Fibroblast of skin of right quadriceps (primary cell): Measurements from ENCODE around the gene OLFM2.

ENCODE experiments used
- DNase-seq: peaks from one replicate; pipeline ENCODE4 v3.0.0-alpha.2; 2013

Gene OLFM2

DNA sequence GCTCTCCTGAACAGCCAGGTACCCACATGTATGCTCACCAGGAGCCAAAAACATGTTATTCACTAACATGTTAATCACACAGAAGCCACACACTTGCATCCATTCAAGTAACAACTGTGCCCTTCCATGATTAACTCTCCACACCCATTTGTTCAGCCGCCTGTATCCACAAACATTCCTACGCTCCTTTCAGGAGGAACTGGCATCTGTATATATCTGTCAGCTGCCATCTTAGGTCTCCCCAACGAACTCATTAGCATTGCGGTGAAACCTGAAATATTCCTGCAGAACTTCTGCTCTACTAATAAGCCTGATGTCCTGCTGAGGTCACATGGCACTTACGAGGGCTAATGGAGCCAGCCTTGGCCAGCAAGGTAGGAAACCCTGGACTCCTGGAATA lies 33.0 kb downstream of the OLFM2 start:
- no peak for DNase-seq

DNA sequence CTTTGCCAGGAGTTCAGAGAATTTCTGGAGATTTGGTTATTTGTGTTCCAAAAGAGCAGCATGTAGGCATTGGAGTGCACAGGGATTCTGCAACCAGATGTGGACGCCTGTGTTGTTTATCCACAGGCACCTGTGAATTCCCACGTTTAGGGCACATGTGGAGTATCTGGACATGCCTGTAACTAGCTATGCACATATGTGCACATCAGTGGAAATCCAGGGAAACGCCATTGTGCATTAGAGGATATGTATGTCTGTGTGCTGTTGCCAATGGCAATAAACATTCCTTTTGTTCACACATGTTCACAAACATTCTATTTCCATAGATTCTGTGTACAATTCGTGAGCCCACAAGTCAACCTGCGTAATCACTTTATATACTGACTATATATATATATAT lies 34.7 kb downstream of the OLFM2 start:
- no peak for DNase-seq

DNA sequence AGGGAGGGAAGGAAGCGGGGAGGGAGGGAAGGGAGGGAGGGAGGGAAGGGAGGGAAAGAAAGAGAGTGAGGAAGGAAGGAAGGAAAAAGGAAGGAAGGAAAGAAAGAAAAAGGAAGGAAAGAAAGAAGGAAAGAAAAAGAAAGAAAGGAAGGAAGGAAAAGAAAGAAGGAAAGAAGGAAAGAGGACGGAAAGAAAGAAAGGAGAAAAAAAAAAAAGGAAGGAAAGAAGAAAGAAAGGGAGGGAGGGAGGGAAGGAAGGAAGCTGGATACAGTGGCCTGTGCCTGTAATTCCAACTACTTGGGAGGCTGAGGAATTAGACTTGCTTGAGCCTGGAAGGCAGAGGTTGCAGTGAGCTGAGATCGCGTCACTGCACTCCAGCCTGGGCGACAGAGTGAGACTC lies 35.3 kb downstream of the OLFM2 start:
- no peak for DNase-seq

DNA sequence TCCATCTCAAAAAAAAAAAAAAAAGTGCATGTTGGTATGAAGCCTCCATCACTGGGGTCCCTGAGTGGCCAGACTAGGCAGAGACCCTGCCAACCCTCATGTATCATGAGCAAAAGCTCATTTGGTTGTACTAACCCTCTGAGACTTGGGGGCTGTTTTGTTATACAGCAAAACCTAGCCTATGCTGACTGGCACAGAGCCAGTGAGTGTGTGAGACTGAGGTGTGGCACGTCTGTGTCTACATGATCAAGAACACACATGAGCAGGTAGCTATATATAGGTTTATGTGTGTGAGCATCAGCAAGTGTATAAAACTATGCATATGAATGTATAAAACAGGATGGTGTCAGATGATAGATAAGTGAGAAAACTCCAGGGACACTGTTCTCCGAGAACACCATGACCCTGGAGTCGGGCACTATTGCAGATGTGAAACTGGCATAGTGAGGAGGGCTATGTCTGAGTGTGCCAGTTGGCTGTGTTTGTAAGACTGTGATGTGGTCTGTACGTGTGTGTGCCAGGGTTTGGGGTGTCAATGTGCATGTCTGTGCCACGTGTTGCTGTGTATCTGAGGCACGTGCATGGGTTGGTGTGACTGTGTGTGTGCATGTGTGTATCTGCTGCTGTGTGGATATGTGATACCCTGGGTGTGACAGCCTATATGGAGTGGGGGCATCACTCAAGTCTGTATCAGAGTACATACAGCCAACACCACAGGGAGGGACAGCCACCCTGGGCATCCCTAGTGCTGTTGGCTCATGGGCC lies 44.5 kb downstream of the OLFM2 start:
- no peak for DNase-seq

DNA sequence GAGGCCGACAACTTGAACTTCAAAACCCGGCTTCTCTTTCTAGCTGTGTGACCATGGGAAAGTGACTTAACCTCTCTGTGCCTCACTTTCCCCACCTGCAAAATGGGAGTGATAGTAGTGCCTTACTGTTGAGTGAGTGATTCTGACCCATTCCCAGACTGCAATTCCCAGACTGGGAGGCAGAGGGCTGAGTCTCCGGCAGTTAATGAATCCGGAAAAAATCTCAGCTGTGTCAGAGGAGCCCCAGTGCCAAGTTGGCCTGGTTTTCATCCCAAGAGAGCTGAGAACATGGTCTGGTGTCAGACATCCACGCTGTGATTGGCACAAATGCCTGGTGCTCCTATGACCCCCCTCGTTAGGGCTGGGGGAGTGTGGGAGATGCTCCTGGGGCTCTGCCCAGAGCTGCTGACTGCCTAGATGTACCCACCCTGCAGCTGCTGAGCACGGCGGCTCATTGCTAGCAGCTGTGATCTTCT lies 51.2 kb downstream of the OLFM2 start:
- peak; percentile 59 for DNase-seq

DNA sequence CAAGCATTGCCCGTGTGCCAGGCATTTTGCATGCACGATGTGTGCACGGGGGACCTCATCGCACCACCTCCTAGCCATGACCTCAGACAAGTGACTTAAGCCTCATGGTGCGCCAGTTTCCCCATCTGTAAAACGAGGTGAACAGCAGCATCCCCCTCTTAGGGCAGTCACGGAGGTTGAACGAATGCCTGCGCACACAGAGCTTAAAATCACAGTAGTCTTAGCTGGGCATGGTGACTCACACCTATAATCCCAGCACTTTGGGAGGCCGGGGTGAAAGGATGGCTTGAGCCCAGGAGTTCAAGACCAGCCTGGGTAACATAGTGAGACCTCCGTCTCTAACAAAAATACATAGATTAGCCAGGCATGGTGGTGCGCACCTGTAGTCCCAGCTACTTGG lies 52.6 kb downstream of the OLFM2 start:
- DNase-seq: peak; percentile 12

DNA sequence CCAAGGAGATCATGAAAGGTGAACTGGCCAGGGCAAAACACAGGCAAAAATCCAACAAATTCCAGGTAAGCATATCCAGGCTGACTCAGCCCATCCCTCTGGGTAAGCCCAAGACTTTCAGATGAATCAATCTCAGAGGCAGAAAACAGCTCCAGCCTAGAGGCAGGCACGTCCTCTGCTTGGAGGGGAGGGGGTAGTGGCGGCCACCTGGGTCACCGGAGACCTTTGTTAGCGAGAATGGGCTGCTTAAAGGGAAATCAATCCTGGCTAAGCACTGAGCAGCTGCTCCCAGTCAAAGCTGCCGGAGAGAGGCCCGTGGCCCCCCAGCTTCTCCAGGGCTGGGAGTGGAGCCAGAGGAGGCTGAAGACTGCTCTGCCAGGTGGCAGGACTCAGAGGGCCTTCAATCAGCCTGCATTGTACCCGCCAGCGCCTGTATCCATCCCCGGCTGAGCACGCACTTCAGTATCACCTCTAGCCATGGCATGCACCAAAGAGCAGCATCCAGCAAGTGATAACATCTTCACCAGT lies 53.0 kb downstream of the OLFM2 start:
- DNase-seq: peak; percentile 25

DNA sequence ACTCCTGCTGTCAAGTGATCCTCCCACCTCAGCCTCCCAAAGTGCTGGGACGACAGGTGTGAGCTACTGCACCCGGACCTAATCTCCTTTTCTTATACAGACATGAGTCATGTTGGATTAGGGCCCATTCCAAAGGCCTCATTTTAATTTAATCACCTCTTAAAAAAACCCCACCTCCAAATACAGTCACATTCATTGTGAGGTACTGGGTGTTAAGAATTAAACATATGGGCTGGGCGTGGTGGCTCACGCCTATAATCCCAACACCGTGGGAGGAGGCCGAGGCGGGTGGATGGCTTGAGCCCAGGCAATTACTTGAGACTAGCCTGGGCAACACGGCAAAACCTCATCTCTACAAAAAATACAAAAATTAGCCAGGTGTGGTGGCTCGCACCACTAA lies 54.6 kb downstream of the OLFM2 start:
- DNase-seq: no peak

DNA sequence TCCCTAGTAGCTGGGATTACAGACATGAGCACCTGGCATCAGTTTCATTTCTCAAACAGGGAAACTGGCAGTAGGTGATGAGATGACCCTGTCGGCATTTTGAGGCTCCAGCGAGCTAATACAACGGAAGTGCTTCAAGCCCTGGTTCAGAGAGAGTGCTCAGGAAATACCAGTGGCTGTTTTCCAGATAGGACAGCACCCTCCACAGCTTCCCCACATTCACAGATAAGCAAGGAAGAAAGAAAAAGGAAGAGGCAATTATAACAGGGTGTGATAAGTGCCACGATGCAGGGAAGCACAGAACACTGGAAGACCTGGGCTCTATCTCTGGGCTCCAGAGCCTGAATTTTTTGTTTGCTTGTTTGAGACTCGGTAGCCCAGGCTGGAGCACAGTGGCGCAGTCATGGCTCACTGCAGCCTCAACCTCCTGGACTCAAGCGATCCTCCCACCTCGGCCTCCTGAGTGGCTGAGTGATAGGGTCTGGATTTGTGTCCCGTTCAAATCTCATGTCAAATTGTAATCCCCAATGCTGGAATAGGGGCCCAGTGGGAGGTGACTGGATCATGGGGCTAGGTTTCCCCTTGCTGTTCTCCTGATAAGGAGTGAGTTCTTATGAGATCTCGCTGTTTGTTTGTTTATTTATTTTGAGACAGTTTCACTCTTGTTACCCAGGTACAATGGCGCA lies 57.7 kb downstream of the OLFM2 start:
- peak; percentile 14 for DNase-seq

DNA sequence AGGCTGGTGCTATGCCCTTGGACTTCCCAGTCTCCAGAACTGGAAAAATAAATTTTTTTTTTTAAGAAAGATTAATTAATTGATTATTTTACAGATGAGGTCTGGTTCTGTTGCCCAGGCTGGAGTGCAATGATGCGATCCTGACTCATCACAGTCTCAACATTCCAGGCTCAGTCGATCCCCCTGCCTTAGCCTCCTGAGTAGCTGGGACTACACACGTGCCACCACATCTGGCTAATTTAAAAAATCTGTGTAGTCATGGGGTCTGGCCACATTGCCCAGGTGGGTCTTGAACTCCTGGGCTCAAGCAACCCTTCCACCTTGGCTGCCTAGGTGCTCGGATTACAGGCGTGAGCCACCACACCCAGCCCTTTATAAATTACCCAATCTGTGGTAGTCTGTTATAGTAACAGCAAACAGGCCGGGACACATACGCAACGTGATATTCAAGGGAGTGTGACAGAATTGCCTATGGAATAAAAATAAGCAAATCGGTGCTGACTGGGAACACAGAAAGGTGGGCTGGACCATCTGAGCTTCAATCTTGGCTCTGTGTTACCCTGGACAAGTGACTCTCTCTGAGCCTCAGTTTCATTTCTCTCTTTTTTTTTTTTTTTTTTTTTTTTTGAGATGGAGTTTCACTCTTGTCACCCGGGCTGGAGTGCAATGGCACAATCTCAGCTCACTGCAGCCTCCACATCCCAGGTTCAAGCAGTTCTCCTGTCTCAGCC lies 58.4 kb downstream of the OLFM2 start:
- peak; percentile 79 for DNase-seq

DNA sequence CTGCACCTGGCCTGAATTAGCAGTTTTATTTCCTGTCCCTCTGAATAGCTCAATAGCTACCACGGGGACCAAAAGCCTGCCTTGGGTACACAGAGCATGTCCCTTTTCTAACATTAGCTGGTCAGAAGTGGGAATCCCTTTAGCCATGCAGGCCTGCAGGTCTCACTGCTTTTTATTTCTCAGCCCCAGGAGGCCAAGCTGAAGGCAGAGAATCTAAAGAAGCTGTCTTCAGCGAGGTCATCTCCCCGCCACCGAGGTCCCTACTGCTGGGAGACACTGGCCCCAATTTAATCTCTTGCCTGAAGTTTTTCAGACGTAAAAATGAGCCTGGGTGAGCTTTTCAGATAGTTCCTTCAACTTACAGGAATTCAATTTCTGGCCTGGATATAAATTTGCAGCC lies 60.5 kb downstream of the OLFM2 start:
- no peak for DNase-seq

DNA sequence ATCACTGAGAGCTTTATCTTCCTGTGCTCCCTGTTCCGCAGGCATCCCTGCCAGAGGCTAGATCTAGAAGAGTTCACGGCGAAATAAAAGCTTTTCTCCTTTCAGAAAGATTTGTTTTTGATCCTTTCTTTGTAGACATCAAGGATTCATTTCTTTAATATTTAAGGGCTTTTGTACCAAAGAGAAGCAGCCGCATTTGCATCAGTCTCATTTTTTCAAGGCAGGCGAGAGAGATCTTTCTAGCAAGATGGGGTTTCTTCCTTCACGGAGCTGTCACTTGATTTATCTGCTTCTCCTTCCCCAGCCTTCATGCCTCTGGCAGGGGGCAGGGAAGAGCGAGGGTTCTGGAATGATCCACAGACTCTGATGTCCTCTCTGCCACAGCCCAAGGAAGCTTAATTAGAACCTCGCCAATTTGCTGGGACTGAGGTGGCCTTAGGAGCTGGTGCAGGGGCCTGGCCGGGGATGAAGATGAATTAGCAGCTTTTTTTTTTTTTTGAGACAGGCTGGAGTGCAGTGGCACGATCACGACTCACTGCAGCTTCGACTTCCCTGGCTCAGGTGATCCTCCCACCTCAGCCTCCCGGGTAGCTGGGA lies 61.2 kb downstream of the OLFM2 start:
- DNase-seq: no peak

DNA sequence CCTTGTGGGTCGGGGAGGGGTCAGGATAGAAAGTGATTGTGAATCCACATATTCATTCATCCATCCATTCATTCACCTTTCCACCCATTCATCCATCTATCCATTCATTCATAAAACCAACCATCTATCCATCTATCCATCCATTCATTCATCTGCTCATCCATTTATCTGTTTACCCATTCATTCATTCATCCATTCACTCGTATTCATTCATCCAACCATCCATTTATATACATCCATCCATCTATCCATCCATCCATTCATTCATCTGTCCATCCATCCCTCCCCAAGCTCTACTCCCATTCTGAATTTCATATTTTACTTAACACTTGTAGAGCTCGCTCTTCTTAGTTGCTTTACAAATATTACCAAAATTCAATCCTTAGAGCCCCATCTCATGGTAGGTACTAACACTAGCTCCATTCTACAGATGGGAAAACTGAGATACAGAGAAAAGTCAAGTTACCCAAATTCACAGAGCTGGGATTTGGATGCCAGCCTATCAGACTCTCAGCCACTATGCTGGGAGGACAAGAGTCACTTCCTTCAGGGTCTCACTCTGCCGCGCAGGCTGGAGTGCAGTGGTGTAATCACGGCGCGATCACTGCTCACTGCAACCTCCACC lies 63.6 kb downstream of the OLFM2 start:
- no peak for DNase-seq

DNA sequence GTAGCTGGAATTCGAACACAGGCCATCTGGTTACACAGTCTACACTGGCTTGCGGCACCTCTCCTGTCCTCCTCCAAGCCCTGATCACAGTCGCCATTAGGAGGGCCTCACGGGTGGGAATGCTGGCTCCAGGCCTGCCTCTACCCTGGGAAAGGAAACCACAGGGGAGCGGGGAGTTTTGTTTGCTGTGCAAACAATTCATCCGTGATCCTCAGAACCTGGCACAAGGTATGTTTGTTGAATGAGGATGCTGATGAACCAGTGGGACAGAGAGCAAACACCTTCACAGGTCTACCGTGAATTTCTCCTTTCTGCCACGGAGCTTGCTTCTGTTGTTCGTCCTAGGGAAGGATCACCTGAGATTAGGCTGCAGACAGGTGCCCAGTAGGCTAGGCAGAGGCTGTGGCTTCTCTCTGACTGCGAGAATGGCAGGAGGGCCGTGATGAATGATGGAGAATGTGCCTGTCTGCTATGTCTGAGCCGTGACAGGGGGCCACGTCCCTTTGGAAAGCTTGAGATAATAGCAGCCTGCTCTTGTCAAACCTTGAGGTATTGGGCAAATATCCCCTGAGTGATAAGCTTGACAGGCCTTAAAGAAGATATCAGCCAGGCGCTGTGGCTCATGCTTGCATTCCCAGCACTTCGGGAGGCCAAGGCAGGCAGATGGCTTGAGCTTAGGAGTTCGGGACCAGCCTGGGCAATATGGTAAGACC lies 64.5 kb downstream of the OLFM2 start:
- DNase-seq: no peak

DNA sequence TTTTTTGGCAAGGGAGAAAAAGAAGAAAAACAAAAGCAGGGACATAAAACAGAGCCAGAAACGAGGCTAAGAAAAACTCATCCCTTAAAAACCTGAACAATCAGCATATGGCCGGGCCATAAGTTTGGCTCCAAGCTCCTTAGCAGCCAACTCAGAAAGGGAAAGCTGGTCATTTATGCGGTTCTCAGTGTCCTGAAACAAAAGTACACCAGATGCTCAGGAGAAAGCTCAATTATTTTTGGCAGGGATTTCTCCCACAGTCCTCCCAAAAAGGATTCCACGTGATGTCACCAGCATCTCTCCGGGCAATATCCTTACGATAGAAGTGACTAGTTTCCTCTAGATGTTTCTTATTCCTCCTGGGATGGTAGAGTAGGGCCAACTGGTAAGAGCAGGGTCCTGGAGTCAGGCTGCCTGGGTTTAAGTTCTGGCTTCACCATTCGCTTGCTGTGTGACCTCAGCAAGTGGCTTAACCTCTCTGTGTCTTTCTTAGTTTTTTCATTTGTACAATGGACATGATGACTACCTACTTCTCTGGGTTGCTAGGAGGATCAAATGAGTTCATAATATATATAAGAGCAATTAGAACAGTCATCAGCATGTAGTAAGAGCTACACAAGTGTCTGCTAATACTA lies 67.2 kb downstream of the OLFM2 start:
- DNase-seq: no peak

DNA sequence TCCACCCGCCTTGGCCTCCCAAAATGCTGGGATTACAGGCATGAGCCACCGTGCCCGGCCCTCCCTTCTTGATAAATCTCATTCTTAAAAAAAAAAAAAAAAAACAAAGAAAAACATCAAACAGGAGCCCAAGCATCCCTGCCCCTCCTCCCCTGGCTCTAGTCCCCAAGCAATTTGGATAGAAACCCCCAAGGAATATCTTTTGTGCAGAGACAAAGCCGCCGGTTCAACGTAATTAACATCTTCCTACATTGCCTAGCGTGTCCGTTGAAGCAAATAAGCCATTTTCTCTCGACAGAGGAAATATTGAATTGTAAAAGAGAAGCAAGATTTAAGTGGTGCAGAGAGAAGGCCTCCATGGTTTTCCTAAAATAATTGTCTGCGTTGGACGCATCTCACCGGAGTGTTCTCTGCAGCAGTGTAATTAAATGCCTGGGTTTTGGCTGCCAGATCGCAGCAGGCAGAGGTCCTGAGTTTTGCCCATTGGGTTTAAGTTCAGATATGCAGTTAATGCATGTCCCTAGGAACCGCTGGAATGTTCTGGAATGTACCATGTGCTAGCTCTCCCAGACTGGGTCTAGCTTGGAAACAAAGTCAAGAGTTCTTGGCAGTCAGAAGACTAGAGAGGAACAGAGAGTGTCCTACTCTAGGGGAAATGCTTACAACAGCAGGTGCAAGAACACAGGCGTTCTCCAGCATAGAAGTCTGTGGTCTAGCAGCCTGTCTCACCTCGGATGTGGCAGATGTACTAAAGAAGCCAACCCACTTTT lies 70.4 kb downstream of the OLFM2 start:
- no peak for DNase-seq

DNA sequence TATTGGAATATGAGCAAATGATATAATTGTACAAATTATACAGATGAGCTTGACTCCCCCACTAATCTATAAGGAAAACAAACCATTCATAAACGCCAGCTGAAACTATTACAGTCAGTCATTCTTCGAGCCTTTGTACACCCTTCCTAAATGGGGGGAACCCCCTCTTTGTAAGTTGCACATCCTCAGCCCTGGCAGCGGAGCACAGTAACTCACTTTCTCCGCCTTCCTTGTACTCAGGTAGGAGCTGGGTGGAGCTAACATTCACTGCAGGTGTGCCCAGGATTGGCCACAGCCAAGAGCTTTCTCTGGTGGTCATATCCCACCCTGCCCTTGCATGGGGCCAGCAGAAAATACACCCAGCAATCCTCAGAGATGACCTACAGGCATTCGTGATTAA lies 72.6 kb downstream of the OLFM2 start:
- no peak for DNase-seq

DNA sequence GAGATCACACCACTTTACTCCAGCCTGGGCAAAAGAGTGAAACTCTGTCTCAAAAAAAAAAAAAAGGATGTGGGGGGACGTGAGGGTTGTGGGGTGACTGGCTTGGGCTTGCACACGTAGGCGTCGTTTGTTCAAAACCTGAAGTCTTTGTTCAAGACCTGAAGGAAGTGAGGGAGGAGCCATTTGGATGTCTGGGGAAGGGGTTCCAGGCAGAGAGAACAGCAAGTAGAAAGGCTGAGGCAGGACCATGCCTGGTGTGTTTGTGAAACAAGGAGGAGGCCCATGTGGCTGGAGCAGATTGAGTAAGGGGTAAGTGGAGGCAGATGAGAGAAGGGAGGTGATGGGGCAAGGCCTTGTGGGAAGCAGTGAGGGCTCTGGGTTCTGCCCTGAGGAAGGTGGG lies 73.4 kb downstream of the OLFM2 start:
- DNase-seq: no peak

DNA sequence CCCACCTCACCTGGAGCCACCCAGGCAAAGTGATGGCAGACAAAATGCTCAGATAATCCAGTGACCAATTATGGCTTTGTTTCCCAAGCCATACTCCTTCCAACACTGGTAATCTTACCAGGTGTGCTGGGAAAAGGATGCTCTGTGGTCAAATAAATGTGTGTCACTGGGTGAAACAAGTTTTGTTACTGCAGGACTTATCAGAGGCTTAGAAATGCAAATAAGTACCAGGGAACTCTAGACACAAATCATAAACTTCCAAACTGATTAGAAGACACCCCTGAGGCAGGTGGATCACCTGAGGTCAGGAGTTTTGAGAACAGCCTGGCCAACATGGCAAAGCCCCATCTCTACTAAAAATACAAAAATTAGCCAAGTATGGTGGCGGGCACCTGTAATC lies 74.8 kb downstream of the OLFM2 start:
- DNase-seq: no peak

DNA sequence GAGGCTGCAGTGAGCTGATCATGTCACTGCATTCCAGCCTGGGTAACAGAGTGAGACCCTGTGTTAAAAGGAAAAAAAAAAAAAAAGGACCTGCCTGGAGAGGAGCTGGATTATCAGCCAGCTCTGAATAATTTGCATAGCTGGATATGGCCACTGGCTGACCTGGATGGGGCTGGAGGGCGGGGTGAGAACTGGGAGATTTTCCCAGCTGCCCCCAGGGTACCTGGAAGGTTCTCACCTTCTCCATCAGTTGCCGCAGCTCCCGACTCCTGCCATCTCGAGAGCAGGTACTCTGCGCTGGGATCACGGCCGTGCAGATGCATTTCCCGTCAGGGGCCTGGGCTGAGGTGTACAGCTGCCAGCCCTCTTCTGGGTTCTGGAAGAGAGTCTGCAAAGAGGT lies 75.9 kb downstream of the OLFM2 start:
- DNase-seq: no peak

DNA sequence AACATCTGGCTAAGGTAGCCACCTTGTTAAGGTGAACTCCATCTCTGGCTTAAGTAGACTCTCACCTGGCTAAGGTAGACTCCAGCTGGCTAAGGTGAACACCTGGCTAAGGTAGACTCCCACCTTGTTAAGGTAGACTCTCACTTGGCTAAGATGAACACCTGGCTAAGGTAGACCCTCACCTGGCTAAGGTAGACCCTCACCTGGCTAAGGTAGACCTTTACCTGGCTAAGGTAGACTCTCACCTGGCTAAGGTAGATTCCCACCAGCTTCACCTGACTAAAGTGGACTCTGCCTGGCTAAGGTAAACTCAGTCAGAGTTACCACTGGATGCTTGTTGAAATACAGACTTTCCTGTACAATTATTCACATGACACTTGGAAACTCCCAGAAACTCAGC lies 77.5 kb downstream of the OLFM2 start:
- no peak for DNase-seq
